Activated CD4-positive, alpha-beta T cell treated with anti-CD3 and anti-CD28 coated beads for 1 hour (primary cell): ENCODE results near the gene CCDC197.

Experiments
- DNase-seq: peaks from one replicate; pipeline ENCODE4 v3.0.0-alpha.2; 2020

Gene CCDC197

GRCh38 chr14:94001501-94002396 is 4.6 kb downstream of the CCDC197 start:
- peak; percentile 41 for DNase-seq

DNA sequence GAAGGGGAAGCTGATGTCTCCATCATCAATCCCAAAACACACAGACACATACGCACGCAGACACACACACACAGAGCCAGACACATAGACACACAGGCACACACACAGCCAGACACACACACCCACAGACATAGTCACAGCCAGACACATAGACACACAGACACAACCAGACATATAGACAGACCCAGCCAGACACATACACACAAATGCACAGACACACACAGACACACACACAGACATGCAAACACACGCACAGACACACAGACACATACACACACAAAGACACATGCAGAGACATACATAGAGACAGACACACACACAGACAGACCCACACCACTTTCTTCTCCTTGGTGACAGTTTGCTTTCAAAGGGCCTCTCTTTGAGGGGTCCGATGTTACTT is 6.3 kb downstream of the CCDC197 start:
- DNase-seq = no peak

- no peak for DNase-seq
Measured at GRCh38 chr14:94004015-94004414, 6.9 kb downstream of the CCDC197 start.

DNA sequence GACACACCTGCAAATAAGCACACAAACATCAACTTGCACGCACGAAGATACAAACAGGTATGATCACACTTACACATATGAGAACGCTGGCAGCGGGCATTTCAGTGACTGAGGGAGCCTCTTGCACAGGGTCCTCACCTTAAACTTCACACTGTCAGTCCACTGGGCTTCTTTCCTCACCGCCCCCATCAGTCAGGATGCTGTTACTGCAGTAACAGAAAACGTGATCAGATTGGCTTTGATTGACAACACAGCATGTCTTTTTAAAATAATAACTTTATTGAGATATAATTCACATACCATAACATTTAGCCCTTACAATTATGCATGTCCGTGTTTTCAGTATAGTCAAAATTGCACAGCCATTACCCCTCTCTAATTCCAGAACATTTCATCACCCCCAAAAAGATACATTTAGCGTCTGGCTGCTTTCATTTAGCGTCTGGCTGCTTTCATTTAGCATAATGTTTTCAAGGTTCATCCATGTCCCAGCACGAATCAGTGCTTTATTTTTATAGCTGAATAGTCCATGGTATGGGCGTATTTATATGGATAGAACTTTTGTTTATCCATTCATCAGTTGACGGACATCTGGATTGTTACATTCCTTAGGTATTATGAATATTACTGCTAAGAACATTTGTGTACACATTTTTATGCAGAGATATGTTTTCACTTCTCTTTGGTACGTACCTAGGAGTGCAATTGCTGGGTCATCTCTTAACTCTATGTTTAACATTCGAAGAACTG is 8.4 kb downstream of the CCDC197 start:
- DNase-seq = no peak

GRCh38 chr14:94008234-94008633 is 11.1 kb downstream of the CCDC197 start:
- DNase-seq = no peak

GRCh38 chr14:94009767-94010166 is 12.7 kb downstream of the CCDC197 start:
- DNase-seq = no peak

- no peak for DNase-seq
Measured at GRCh38 chr14:94010625-94011024, 13.5 kb downstream of the CCDC197 start.

GRCh38 chr14:94011795-94012194 is 14.7 kb downstream of the CCDC197 start:
- no peak for DNase-seq

DNA sequence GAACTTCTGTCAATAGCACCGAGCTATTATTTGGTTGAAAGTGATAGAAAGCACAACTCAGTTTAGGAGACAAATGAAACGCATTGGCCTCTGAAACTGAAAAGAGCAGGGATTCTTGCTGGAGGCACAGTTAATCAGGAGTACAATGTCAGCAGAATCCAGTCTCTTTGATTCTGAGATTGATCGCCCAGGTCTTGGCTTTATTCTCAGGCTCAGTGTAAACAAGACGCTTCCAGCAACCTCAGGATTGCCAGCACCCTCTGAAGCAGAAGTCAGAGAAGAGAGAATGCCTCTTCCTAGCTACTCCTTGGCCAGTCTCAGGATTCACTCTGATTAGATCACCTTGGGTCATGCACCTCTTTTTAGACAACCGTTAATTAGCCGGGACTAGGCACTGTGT is 17.3 kb downstream of the CCDC197 start:
- no peak for DNase-seq

DNA sequence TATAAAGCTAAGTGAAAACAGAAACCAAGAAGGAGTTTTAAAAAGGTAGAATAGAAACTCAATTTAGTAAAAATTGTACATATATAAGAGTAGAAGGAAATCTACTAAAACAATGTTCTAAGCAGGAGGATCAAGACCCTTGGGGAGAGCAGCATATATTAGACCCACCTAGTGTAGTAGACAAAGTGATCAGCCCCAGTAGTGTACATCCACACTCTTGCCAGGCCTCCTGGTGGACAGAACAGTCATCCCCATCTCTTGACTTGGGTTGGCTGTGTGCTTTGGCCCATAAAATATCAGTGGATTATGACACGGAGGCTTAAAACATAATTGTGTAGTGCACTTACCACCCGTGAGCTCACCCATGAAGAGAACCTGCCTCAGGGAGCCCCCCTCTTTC is 18.1 kb downstream of the CCDC197 start:
- no peak for DNase-seq

DNA sequence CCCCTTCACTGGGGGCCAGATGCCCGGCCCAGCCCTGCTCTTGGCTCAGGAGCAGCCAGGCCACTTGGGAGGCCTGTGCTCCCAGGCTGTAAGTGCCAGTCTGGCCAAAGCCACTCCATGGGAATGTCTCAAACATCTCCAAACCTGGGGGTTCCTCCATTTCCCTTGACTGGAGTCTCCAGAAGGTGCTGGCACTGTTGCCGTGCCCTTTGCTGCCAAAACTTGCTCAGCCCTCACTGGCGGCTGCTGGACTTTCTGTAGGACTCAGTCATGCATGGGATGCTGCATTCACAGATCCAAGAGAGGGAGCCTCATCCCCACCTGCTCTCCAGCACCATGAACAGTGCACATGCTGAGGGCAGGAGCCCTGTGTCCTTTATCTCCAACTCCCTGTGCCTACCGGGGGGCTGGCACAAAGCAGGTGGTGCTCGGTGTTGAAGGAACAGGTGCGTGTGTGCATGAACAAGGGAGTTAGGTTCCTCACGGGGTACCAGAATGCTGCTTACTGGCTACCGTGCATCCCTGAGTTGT is 19.4 kb downstream of the CCDC197 start:
- no peak for DNase-seq

DNA sequence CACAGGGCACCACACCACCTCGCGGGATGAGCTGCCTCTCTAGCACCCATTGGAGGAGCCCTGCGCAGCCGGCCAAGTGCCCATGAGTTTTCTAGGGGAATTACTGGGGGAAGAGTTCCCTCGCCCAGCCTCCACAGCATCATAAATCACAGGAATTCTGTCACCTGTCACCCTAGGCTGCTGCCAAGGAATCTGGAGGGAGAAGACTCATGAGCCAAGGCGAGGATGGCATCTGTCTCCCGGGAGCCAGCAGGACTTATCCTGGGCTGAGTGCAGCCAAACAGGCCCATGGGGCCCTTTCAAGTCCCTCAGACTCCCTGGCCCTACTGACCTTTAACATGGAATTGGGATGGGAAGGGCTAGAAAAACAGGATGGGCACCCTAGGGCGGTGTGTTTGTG is 21.2 kb downstream of the CCDC197 start:
- DNase-seq = no peak

DNA sequence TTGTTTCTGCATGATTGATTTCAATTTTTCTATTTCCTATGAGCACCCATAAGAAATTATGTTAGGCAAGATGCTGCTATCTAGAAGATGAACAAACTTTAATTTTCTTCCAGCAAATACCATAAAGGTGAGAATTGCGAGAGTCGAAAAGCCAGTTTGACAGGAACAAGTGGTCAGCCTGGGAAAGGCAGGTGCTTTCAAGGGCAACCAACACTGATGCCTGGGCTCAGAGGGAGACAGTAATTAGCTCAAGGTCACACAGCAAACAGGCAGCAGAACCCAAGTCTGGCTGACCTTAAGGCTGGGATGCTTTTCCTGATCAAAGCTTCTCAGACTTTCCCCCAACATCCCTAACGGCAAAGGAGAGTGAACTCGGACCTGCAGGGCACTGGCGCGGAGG is 22.2 kb downstream of the CCDC197 start:
- no peak for DNase-seq

DNA sequence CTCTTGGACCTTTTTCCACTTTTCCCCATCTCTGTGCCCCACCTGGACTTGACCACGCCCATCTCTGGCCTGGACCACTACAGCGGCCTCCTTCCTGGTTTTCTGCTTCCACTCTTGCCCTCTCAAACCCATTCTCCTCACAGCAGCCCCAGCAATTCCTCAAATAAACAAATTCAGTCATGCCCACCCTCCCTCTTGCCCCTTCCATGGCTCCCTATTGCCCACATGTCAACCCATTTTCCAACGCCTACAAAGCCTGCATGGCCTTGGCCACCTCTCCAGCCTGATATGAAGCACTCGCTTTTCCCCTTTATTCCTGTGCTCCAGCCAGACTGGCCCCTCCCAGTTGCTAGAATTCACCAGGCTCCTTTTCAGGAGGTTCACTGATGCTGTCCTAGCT is 23.2 kb downstream of the CCDC197 start:
- DNase-seq = no peak

GRCh38 chr14:94021001-94021400 is 23.9 kb downstream of the CCDC197 start:
- no peak for DNase-seq

- no peak for DNase-seq
Measured at GRCh38 chr14:94021416-94022157, 24.5 kb downstream of the CCDC197 start.

- no peak for DNase-seq
Measured at GRCh38 chr14:94022532-94023411, 25.7 kb downstream of the CCDC197 start.

DNA sequence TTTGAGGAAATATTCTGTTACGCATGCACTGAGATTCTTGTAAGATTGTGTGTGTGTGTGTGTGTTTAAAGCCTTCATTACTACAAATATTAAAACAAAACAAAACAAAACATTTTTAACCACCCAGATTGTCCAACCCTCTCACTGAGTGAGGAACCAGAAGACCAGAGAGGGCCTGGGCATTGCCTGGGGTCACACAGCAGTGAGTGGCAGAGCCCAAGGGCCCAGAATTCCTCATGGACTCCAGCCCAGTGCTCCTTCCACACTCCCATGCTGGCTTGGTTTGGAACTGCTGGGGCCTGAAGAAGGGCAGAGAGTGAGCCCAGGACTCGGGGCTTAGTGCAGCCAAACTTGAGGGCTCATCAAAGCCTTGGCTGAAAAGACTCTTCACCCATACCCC is 27.4 kb downstream of the CCDC197 start:
- DNase-seq = no peak

DNA sequence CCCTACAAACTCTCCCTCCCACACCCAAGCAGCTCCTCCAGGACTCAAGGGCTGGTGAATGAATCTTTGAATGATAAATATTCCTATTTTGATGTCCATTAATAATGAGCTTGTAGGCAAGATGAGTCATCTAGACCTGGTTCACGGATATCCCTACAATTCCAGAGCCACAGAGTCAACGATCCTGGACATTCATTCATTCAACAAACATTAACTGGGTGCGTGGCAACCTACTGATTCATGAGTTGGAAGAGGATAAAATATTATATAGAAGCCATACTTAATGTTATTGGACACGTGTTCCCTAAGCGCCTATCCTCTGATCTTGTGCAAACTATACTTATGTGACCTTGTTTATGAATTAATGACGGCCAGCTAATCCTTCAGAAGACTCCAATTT is 28.6 kb downstream of the CCDC197 start:
- no peak for DNase-seq

DNA sequence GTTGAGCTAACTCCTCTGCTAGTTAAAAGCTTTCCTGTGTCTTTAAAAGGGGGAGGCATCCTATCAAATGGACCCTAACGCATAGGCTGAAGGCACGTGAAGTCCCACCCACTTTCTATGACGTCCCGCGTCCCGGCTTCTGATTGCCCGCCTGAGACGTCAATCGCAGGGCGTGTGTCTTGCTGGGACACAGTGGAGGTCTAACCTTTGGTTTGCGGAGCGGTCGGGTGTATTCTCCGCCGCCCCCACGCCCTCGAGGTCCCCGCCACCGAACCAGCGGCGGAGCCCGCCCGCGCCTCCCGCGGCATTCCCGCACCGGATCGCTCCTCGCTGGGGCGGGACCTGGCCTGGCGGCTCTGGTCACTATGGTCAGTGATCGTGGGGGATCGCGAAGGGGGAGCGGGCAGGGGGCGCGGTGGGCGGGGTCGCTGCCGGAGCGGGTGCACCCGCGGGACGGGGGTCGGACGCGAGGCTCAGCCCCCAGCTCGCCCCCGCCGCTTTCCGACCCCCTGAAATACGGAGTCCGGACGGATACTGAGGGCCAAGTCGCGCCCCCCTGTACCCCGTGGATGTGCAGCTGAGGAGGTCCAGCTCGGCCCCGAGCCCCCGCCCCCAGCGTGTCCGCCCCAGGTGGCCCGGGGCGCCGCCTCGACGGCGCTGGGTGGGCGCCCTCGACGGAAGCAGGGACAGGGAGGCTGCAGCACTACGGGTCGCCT is 29.2 kb downstream of the CCDC197 start, which contains the start of gene OTUB2:
OTUB2 (plus strand) TSS at position 168 of the 716 bp plus-strand sequence; CDS start at position 366, 198 bp downstream.
- DNase-seq = peak; percentile 90

DNA sequence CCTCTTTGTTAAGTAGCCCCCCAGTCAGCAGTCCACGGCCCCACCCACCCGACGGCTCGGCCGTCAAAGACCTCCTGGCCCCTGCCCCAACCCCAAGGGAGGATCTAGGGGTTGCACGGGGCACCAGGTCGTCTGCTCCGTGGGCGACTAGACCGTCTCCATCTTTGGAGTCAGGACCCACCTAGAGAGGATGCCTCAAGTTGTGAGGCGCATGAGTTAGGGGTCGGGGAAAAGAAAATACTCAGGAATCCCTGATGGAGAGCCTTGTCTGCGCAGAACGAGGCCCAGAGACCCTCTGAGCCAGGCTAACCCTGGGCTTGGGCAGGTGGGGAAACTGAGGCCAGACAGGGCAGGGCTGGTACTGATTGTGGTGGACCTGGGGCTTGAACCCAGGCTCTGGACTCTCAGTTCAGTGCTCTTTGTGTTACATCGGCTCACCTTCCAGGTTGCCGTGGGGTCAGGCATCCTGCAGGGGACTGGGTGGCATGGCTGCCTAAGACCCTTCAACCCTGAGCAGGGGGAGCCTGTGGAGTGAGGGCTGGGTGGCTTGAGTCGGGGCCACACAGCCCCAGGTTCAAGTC is 29.9 kb downstream of the CCDC197 start:
- no peak for DNase-seq
